Tibial nerve (tissue), 4 donors: Measurements from ENCODE around the gene TMEM187. TPM values are rescaled to one million over a fixed set of nuclear protein-coding genes. Genes with fewer than 3 reads are reported as not detected.
A peak's percentile ranks its signal among the peaks of the same experiment; 100 is the strongest.

Experiments
- DNase-seq, 2 donors: peaks; one replicate each; pipeline ENCODE4 v3.0.0-alpha.2; 2019; ENCODE audit warnings: low spot score in 2 of 2
- H3K27ac ChIP-seq, 4 donors: fragments of 200-600 bp; sonication (generic) in 3 of 4; one replicate each; pipeline ENCODE4 v1.5.1; 2017 to 2019; ENCODE audit warnings: mild to moderate bottlenecking in 1 of 4
- H3K27me3 ChIP-seq, 2 donors: fragments of 200-600 bp; sonication (generic) in 1 of 2; one replicate each; pipeline versions ENCODE4 v1.5.1 to v1.6.0; 2017 to 2019
- H3K36me3 ChIP-seq, 3 donors: fragments of 200-600 bp; sonication (generic); one replicate each; pipeline ENCODE4 v1.5.1; 2018 to 2019
- H3K4me1 ChIP-seq, 4 donors: fragments of 200-600 bp; sonication (generic) in 3 of 4; one replicate each; pipeline ENCODE4 v1.5.1; 2017 to 2019
- H3K4me3 ChIP-seq, 4 donors: fragments of 200-600 bp; sonication (generic) in 3 of 4; one replicate each; pipeline ENCODE4 v1.5.1; 2017 to 2019; ENCODE audit warnings: mild to moderate bottlenecking in 1 of 4, moderate library complexity in 1 of 4
- H3K9me3 ChIP-seq, 4 donors: fragments of 200-600 bp; sonication (generic) in 3 of 4; one replicate each; pipeline ENCODE4 v1.5.1; 2017 to 2019
- CTCF ChIP-seq, 5 experiments: fragments of 200-600 bp in 3 of 5; fragments of 450-650 bp in 2 of 5; sonication (generic) in 3 of 5; IDR thresholded peaks; one replicate each; pipeline ENCODE4 v1.5.1; 2016 to 2019; ENCODE audit warnings: antibody characterized with exemption in 5 of 5, mild to moderate bottlenecking in 3 of 5, moderate library complexity in 2 of 5
- EP300 ChIP-seq, 2 donors: sonication (generic); formaldehyde crosslinking; IDR thresholded peaks; one replicate each; pipeline ENCODE4 v1.6.1; 2017; ENCODE audit warnings: antibody characterized with exemption in 2 of 2, mild to moderate bottlenecking in 1 of 2
- POLR2A ChIP-seq, 2 donors: fragments of 450-650 bp; IDR thresholded peaks; one replicate each; pipeline ENCODE4 v1.6.1; 2017; ENCODE audit warnings: antibody characterized with exemption in 2 of 2, mild to moderate bottlenecking in 2 of 2, moderate library complexity in 2 of 2
- WGBS, 2 donors: methylation state at CpG; one replicate each; pipeline ENCODE4 v1.1.5; 2018; 5-methylcytosine and 5-hydroxymethylcytosine counted together
- total RNA-seq, 4 donors: library from RNA; depleted of rRNA; stranded (reverse); fragments of >200 nt; gene quantifications; one replicate each; pipeline ENCODE4 v1.1.0, GENCODE V29; 2016

TMEM187 gene
- total RNA-seq, 4 donors from 2014 or later = 4.2 to 16.4 (median 9.6) TPM

DNA sequence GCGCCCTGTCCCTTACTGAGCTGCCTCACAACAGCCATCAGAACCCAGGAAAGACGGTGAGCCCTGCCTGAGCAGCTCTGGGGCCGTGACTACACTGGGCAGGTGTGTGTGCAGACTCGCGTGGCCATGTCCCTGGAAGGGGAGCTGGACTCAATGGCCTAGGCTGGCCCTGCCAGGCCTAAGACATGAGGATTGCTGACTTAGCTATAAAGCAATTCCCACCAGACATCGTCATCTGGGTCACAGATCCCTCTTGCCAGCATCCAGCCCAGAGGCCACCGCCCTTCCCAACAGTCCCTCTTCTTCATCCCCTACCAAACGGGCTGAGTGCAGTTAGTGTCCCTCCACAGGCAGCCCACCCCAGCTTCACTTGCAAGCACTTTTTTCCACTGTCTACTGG is 41.4 kb upstream of the TMEM187 start:
- Histone ChIP-seq H3K36me3 (peaks cover 0 to 28% (median 0%) of the 10 kb centered on the region in 3 donors), H3K4me1 (peaks cover 0 to 46% (median 12%) of the 10 kb centered on the region in 4 donors), H3K27ac (no peak overlapping the region), H3K4me3 (no peak overlapping the region), H3K9me3 (no peaks in the 10 kb centered on the region), H3K27me3 (peaks cover 0 to 7% of the 10 kb centered on the region in 2 donors)
- no peak for DNase-seq
- TF ChIP-seq POLR2A (IDR thresholded peaks at IDR 0.05) (no peak), CTCF (IDR thresholded peaks at IDR 0.05) (no peak), EP300 (IDR thresholded peaks at IDR 0.05) (no peak)
- WGBS, 2 donors = 90 to 93% methylated on average over 6 to 8 of the region's 8 CpGs

GRCh38 chrX:153931748-153932147 is 40.8 kb upstream of the TMEM187 start:
- peaks cover 0 to 40% (median 10%) of the 10 kb centered on the region in 4 donors for H3K4me1 ChIP-seq
- WGBS, 2 donors = 92 to 97% methylated on average over 4 to 11 of the region's 13 CpGs
- DNase-seq = no peak
- no peak overlapping the region for H3K27ac ChIP-seq
- peaks cover 0 to under 1% of the 10 kb centered on the region in 2 donors for H3K27me3 ChIP-seq
- no peak overlapping the region for H3K4me3 ChIP-seq
- peaks cover 0 to 28% (median 0%) of the 10 kb centered on the region in 3 donors for H3K36me3 ChIP-seq
- H3K9me3 ChIP-seq = no peaks in the 10 kb centered on the region
- TF ChIP-seq EP300 (IDR thresholded peaks at IDR 0.05) = no peak
- no peak for TF ChIP-seq POLR2A (IDR thresholded peaks at IDR 0.05)
- no peak for TF ChIP-seq CTCF (IDR thresholded peaks at IDR 0.05)

- Histone ChIP-seq H3K27me3 (no peaks in the 10 kb centered on the region), H3K4me1 (peaks cover 0 to 34% (median 7%) of the 10 kb centered on the region in 4 donors), H3K9me3 (no peaks in the 10 kb centered on the region), H3K36me3 (peaks cover 0 to 28% (median 0%) of the 10 kb centered on the region in 3 donors), H3K27ac (no peak overlapping the region), H3K4me3 (no peak overlapping the region)
- no peak for TF ChIP-seq EP300 (IDR thresholded peaks at IDR 0.05)
- TF ChIP-seq CTCF (IDR thresholded peaks at IDR 0.05) = no peak
- no peak for TF ChIP-seq POLR2A (IDR thresholded peaks at IDR 0.05)
- WGBS, 2 donors = 79 to 90% methylated on average over 4 to 13 of the region's 13 CpGs
- DNase-seq = no peak
Observed at GRCh38 chrX:153932220-153932915, 40.2 kb upstream of the TMEM187 start.

- 8 to 51% methylated on average over 6 of the region's 7 CpGs for WGBS, 2 donors
- no peak for DNase-seq
- Histone ChIP-seq H3K36me3 (peaks cover 0 to 28% (median 0%) of the 10 kb centered on the region in 3 donors), H3K9me3 (no peaks in the 10 kb centered on the region), H3K4me3 (peak overlapping the region in 2 of 4 donors; percentile 55 to 77), H3K4me1 (peaks cover 0 to 29% (median 4%) of the 10 kb centered on the region in 4 donors), H3K27me3 (no peaks in the 10 kb centered on the region), H3K27ac (no peak overlapping the region)
- TF ChIP-seq CTCF (IDR thresholded peaks at IDR 0.05) (no peak), EP300 (IDR thresholded peaks at IDR 0.05) (no peak), POLR2A (IDR thresholded peaks at IDR 0.05) (no peak)
Observed at GRCh38 chrX:153933748-153934147, 38.8 kb upstream of the TMEM187 start.

DNA sequence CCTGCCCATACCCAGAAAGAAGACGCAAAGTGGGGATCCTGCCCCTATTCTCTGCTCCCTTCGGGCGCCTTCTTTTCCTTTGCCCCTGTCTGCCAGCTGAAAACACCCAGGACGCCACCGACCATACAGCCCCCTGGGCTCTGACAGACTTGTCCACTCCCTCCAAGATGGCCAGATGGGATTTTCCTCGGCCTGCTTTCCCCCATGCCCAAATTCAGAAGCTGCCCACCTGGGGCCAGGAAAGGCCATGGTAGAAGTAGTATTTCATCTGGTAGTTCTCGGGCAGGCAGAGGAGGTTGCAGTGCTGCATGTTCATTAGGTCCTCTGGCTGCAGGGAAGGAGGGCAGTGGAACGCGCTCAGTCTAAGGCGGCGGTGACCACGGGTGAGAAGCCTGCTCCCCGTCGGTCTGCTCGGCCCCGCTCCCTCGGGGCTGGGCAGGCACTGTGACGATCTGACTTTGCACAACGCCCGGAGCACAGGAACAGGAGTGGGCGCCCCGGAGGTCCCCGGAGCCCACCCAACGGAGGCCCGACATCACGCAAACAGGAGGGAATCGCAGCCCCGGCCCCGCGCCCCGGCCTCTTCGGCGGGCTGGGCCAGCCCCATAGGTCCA is 38.3 kb upstream of the TMEM187 start:
- Histone ChIP-seq H3K9me3 (no peaks in the 10 kb centered on the region), H3K4me1 (peaks cover 0 to 24% (median 2%) of the 10 kb centered on the region in 4 donors), H3K27me3 (no peaks in the 10 kb centered on the region), H3K36me3 (peaks cover 0 to 28% (median 0%) of the 10 kb centered on the region in 3 donors), H3K4me3 (peak overlapping the region; percentile 47 to 77 (median 57)), H3K27ac (peak overlapping the region in 1 of 4 donors; percentile 71)
- TF ChIP-seq CTCF (IDR thresholded peaks at IDR 0.05) = no peak
- no peak for TF ChIP-seq EP300 (IDR thresholded peaks at IDR 0.05)
- no peak for TF ChIP-seq POLR2A (IDR thresholded peaks at IDR 0.05)
- WGBS, 2 donors = 20 to 41% methylated on average over 6 to 13 of the region's 33 CpGs
- no peak for DNase-seq
